Medulla oblongata (tissue), 1 donor: ENCODE measurements around the gene TBC1D16.

Experiments used
- DNase-seq: peaks from one replicate; pipeline ENCODE4 v3.0.0-alpha.2; 2015; ENCODE audit errors: extremely low spot score

The TBC1D16 gene

GRCh38 chr17:79952265-79952877 lies 83.3 kb downstream of the TBC1D16 start:
- no peak for DNase-seq

GRCh38 chr17:79951361-79952264 lies 84.1 kb downstream of the TBC1D16 start:
- peak; percentile 80 for DNase-seq

- peak; percentile 86 for DNase-seq
These were observed 84.9 kb downstream of the TBC1D16 start for GRCh38 chr17:79950751-79951150.

GRCh38 chr17:79950306-79950705 lies 85.4 kb downstream of the TBC1D16 start:
- DNase-seq, result no peak

- DNase-seq, result no peak
These were observed 85.9 kb downstream of the TBC1D16 start for GRCh38 chr17:79949656-79950209.

- no peak for DNase-seq
These were observed 86.6 kb downstream of the TBC1D16 start for GRCh38 chr17:79948945-79949655.

GRCh38 chr17:79948406-79948944 lies 87.2 kb downstream of the TBC1D16 start:
- no peak for DNase-seq

- DNase-seq, result no peak
These were observed 88.2 kb downstream of the TBC1D16 start for GRCh38 chr17:79947351-79948031.

GRCh38 chr17:79946352-79947231 lies 89.1 kb downstream of the TBC1D16 start:
- no peak for DNase-seq

GRCh38 chr17:79945591-79946255 lies 89.9 kb downstream of the TBC1D16 start:
- DNase-seq, result no peak

GRCh38 chr17:79944821-79945391 lies 90.8 kb downstream of the TBC1D16 start:
- DNase-seq, result no peak

GRCh38 chr17:79944251-79944812 lies 91.3 kb downstream of the TBC1D16 start:
- no peak for DNase-seq

- no peak for DNase-seq
These were observed 92.1 kb downstream of the TBC1D16 start for GRCh38 chr17:79943347-79944241.

- DNase-seq, result no peak
These were observed 92.9 kb downstream of the TBC1D16 start for GRCh38 chr17:79942591-79943346.

GRCh38 chr17:79942011-79942405 lies 93.7 kb downstream of the TBC1D16 start:
- no peak for DNase-seq

- no peak for DNase-seq
These were observed 94.3 kb downstream of the TBC1D16 start for GRCh38 chr17:79941088-79942010.
